ENCODE data around the gene TMEM51. TPM values are rescaled to one million over a fixed set of nuclear protein-coding genes. Genes with fewer than 3 reads are reported as not detected.

Gene TMEM51
- total and polyA plus RNA-seq, 10 of the 15 experiments (the other 5 are each of a cell fraction or from before 2014, with no cell fraction given) = 0.55 to 4.8 (median 3.1) TPM

DNA sequence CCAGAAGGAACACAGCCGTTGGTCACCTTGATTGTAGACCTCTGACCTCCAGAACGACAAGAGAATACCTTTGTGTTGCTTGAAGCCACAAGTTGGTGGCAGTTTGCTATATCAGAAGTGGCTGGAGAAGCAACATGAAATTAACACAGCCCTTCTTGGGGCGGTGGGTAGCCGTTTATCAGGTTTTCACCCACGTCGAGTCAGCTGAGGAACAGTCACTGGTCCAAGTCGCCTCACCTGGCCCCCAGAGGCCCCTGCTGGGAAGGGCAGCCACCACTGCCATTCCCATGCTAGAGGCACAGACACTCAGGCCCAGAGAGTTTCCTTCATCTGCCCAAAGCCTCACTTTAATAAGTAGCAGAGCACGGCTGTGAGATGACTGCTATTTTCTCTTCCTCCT, 37.7 kb downstream of the TMEM51 start:
- Histone ChIP-seq H3K9ac (ENCODE audit: control insufficient read depth, insufficient read depth, low read length) (no peak overlapping the region), H3K27me3 (replicated peaks in 1 of 2; ENCODE audit: control insufficient read depth in 2 of 2, insufficient read depth in 2 of 2, low read length in 1 of 2) (no peaks in the 10 kb centered on the region), H3K36me3 (ENCODE audit: control insufficient read depth in 2 of 2, insufficient read depth in 2 of 2, low read length in 1 of 2) (no peaks in the 10 kb centered on the region), H3K4me2 (ENCODE audit: control insufficient read depth, insufficient read depth) (no peak overlapping the region), H3K4me1 (ENCODE audit: control insufficient read depth, insufficient read depth, low read length) (no peaks in the 10 kb centered on the region), H3K9me3 (replicated peaks; ENCODE audit: control insufficient read depth, insufficient read depth, low read length) (no peaks in the 10 kb centered on the region), H3K4me3 (no peak overlapping the region), H4K20me1 (ENCODE audit: control insufficient read depth, insufficient read depth) (no peaks in the 10 kb centered on the region), H2AFZ (ENCODE audit: control insufficient read depth, low read depth, low read length) (no peak overlapping the region), H3K27ac (ENCODE audit: control insufficient read depth, insufficient read depth) (no peak overlapping the region), H3K79me2 (ENCODE audit: control insufficient read depth, insufficient read depth, low read length) (no peaks in the 10 kb centered on the region)
- no TSS peak for BruUV-seq (replicated peaks)
- DNase-seq (ENCODE audit: low read depth, low spot score) = no peak
- SMC1A ChIA-PET (ENCODE audit: uncharacterized antibody, unreplicated experiment) = interaction anchor here (1.1 kb wide), 1 partner anchor 42 kb away, joined by 3 read pairs; no protein-coding TSS in a partner anchor
- FAIRE-seq = no peak
- 0% methylated on average over 8 of the region's 8 CpGs for WGBS (ENCODE audit: insufficient coverage, insufficient replicate concordance, low lambda C conversion rate, missing lambda C conversion rate)
- RAD21 ChIA-PET (ENCODE audit: unreplicated experiment) = no interaction called here
- in situ Hi-C loops (cut with MboI) = no loop called here
- no peak for ATAC-seq
- TF ChIP-seq SP1 (IDR thresholded peaks at IDR 0.05; ENCODE audit: low read depth, low read length) = no peak
- TF ChIP-seq STAT3 (IDR thresholded peaks at IDR 0.05; ENCODE audit: low read depth, low read length) = no peak
- POLR2A ChIA-PET = no interaction called here
- CTCF ChIA-PET = interaction anchor here (0.9 kb wide), 1 partner anchor 39 kb away, joined by 3 read pairs; no protein-coding TSS in a partner anchor
- intact Hi-C loops (cut with micrococcal nuclease; ENCODE audit: unreplicated experiment) = no loop called here

DNA sequence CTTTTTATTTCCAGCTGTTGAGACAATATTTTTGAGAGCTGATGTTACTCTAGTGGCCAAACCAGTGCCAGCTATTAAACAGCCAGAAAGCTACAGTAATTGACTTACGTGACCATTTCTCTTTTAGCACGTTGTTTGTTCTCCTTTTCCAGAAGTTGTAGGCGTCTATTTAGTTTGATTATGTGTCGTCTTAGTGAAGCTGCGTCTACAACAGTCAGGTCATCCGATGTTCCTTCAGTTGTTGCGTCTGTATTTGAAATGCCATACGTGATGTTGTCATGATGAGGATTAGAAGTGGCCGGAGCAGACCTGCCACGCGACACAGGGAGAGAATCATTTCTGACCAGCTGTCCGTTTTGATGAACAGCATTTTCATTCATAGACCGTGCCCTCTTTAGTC, 38.2 kb downstream of the TMEM51 start:
- no peak for DNase-seq (ENCODE audit: low read depth, low spot score)
- no TSS peak for BruUV-seq (replicated peaks)
- Histone ChIP-seq H3K36me3 (ENCODE audit: control insufficient read depth in 2 of 2, insufficient read depth in 2 of 2, low read length in 1 of 2) (no peaks in the 10 kb centered on the region), H3K27ac (ENCODE audit: control insufficient read depth, insufficient read depth) (no peak overlapping the region), H3K9me3 (replicated peaks; ENCODE audit: control insufficient read depth, insufficient read depth, low read length) (no peaks in the 10 kb centered on the region), H3K79me2 (ENCODE audit: control insufficient read depth, insufficient read depth, low read length) (no peaks in the 10 kb centered on the region), H3K4me3 (no peak overlapping the region), H3K4me2 (ENCODE audit: control insufficient read depth, insufficient read depth) (no peak overlapping the region), H2AFZ (ENCODE audit: control insufficient read depth, low read depth, low read length) (no peak overlapping the region), H3K27me3 (replicated peaks in 1 of 2; ENCODE audit: control insufficient read depth in 2 of 2, insufficient read depth in 2 of 2, low read length in 1 of 2) (no peaks in the 10 kb centered on the region), H4K20me1 (ENCODE audit: control insufficient read depth, insufficient read depth) (no peaks in the 10 kb centered on the region), H3K4me1 (ENCODE audit: control insufficient read depth, insufficient read depth, low read length) (no peaks in the 10 kb centered on the region), H3K9ac (ENCODE audit: control insufficient read depth, insufficient read depth, low read length) (no peak overlapping the region)
- no peak for FAIRE-seq
- ChIA-PET POLR2A (no interaction called here), SMC1A (ENCODE audit: uncharacterized antibody, unreplicated experiment) (interaction anchor here (1.1 kb wide), 1 partner anchor 42 kb away, joined by 3 read pairs; no protein-coding TSS in a partner anchor), RAD21 (ENCODE audit: unreplicated experiment) (no interaction called here), CTCF (interaction anchor here (0.9 kb wide), 1 partner anchor 39 kb away, joined by 3 read pairs; no protein-coding TSS in a partner anchor)
- in situ Hi-C loops (cut with MboI) (no loop called here), intact Hi-C loops (cut with micrococcal nuclease; ENCODE audit: unreplicated experiment) (no loop called here)
- WGBS (ENCODE audit: insufficient coverage, insufficient replicate concordance, low lambda C conversion rate, missing lambda C conversion rate) = 49% methylated on average over 13 of the region's 13 CpGs
- no peak for ATAC-seq
- no peak for TF ChIP-seq TAF1 (IDR thresholded peaks at IDR 0.05; ENCODE audit: borderline replicate concordance, low read depth, low read length)
- no peak for TF ChIP-seq E2F4 (IDR thresholded peaks at IDR 0.05; ENCODE audit: low read depth, low read length)
- TF ChIP-seq POLR2A (IDR thresholded peaks at IDR 0.05; ENCODE audit: low read depth, low read length) = no peak
- no peak for TF ChIP-seq BMI1 (IDR thresholded peaks at IDR 0.05; ENCODE audit: borderline replicate concordance)
- TF ChIP-seq HCFC1 (IDR thresholded peaks at IDR 0.05; ENCODE audit: low read length) = no peak
- no peak for TF ChIP-seq SMC3 (IDR thresholded peaks at IDR 0.05; ENCODE audit: borderline replicate concordance, low read length)
- TF ChIP-seq E4F1 (IDR thresholded peaks at IDR 0.05; ENCODE audit: borderline replicate concordance, partially characterized antibody) = no peak
- TF ChIP-seq RUNX3 (IDR thresholded peaks at IDR 0.05; ENCODE audit: low read length) = no peak
- no peak for TF ChIP-seq CBX5 (IDR thresholded peaks at IDR 0.05; ENCODE audit: low read depth)

Data from GM12878 (cell line).